Measurements from ENCODE around the gene NAGLU.
"Not testable (repeated sequence)": the region's sequence is repeated elsewhere in the genome, so short reads cannot be mapped to it uniquely, and the experiment has no call there.

Gene NAGLU

DNA sequence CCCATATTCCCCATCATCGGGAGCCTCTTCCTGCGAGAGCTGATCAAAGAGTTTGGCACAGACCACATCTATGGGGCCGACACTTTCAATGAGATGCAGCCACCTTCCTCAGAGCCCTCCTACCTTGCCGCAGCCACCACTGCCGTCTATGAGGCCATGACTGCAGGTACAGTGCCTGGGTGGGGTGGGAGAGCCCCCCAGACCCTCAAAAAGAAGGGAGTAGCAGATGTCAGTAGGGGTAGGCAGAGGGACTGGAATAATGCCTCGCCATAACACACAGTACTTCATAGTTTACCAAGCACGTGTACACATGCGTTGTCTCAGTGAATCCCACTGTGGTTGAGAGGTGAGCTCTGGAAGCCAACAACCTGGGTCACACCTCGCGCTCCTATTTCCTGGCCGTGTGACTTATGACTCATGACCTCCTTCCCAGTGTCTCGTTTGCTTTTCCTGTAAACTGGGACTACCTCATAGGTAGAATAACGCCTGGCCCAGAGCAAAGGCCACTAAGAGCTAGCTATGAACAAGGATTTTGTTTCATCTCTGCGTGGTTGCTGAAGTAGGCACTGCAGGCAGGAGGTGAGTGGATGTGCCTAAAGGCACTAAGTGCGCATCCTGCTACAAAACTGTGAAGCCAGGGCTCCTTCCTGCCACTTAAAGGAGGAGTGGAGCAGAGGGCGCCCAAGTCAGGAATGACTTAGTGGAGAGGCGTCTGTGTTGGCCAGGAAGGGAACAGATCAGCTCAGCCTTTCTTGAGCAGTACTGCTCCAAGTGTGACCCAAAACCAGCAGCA is 5.2 kb downstream of the NAGLU start:
- H3K4me3 ChIP-seq (ENCODE audit: severe bottlenecking): no peak overlapping the region
- peaks cover 9% of the 10 kb centered on the region for H3K36me3 ChIP-seq (ENCODE audit: low read depth)
- H3K4me1 ChIP-seq (ENCODE audit: insufficient read depth, poor library complexity, severe bottlenecking): peaks cover 6% of the 10 kb centered on the region
- ATAC-seq (ENCODE audit: low read depth): peak; percentile 28
- TF ChIP-seq, protein P1, sequence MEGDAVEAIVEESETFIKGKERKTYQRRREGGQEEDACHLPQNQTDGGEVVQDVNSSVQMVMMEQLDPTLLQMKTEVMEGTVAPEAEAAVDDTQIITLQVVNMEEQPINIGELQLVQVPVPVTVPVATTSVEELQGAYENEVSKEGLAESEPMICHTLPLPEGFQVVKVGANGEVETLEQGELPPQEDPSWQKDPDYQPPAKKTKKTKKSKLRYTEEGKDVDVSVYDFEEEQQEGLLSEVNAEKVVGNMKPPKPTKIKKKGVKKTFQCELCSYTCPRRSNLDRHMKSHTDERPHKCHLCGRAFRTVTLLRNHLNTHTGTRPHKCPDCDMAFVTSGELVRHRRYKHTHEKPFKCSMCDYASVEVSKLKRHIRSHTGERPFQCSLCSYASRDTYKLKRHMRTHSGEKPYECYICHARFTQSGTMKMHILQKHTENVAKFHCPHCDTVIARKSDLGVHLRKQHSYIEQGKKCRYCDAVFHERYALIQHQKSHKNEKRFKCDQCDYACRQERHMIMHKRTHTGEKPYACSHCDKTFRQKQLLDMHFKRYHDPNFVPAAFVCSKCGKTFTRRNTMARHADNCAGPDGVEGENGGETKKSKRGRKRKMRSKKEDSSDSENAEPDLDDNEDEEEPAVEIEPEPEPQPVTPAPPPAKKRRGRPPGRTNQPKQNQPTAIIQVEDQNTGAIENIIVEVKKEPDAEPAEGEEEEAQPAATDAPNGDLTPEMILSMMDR (IDR thresholded peaks at IDR 0.05; ENCODE audit: poor library complexity, severe bottlenecking): no peak
- peak overlapping the region; percentile 40 for H3K27ac ChIP-seq (ENCODE audit: poor library complexity, severe bottlenecking)
- H3K9me3 ChIP-seq (ENCODE audit: severe bottlenecking): no peaks in the 10 kb centered on the region
- no peaks in the 10 kb centered on the region for H3K27me3 ChIP-seq (ENCODE audit: insufficient read depth, poor library complexity, severe bottlenecking)
- DNase-seq (ENCODE audit: low spot score): no peak

DNA sequence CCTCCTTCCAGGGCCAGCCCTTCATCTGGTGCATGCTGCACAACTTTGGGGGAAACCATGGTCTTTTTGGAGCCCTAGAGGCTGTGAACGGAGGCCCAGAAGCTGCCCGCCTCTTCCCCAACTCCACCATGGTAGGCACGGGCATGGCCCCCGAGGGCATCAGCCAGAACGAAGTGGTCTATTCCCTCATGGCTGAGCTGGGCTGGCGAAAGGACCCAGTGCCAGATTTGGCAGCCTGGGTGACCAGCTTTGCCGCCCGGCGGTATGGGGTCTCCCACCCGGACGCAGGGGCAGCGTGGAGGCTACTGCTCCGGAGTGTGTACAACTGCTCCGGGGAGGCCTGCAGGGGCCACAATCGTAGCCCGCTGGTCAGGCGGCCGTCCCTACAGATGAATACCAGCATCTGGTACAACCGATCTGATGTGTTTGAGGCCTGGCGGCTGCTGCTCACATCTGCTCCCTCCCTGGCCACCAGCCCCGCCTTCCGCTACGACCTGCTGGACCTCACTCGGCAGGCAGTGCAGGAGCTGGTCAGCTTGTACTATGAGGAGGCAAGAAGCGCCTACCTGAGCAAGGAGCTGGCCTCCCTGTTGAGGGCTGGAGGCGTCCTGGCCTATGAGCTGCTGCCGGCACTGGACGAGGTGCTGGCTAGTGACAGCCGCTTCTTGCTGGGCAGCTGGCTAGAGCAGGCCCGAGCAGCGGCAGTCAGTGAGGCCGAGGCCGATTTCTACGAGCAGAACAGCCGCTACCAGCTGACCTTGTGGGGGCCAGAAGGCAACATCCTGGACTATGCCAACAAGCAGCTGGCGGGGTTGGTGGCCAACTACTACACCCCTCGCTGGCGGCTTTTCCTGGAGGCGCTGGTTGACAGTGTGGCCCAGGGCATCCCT is 7.4 kb downstream of the NAGLU start:
- ATAC-seq (ENCODE audit: low read depth) (no peak), DNase-seq (ENCODE audit: low spot score) (no peak)
- Histone ChIP-seq H3K4me3 (ENCODE audit: severe bottlenecking) (no peak overlapping the region), H3K27me3 (ENCODE audit: insufficient read depth, poor library complexity, severe bottlenecking) (no peaks in the 10 kb centered on the region), H3K9me3 (ENCODE audit: severe bottlenecking) (no peaks in the 10 kb centered on the region), H3K27ac (ENCODE audit: poor library complexity, severe bottlenecking) (no peak overlapping the region), H3K36me3 (ENCODE audit: low read depth) (peaks cover 9% of the 10 kb centered on the region), H3K4me1 (ENCODE audit: insufficient read depth, poor library complexity, severe bottlenecking) (peaks cover 6% of the 10 kb centered on the region)
- TF ChIP-seq, protein P1 (IDR thresholded peaks at IDR 0.05; ENCODE audit: poor library complexity, severe bottlenecking): no peak

DNA sequence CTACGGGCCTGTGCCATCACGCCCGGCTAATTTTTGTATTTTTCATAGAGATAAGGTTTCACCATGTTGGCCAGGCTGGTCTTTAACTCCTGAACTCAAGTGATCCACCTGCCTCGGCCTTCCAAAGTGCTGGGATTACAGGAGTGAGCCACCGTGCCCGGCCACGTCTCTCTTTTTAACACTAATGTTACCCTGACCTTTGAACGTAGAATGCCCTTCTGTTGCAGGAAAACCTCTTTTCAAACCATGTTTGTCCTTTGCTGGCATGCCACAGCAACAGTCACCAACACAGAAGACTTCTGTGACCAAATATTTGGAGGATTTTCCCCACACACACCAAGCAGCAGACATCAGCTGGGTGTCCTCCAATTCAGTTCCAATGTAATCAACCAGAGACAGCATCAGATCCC is 8.8 kb downstream of the NAGLU start:
- Histone ChIP-seq H3K4me3 (ENCODE audit: severe bottlenecking) (no peak overlapping the region), H3K9me3 (ENCODE audit: severe bottlenecking) (no peaks in the 10 kb centered on the region), H3K4me1 (ENCODE audit: insufficient read depth, poor library complexity, severe bottlenecking) (peaks cover 6% of the 10 kb centered on the region), H3K27ac (ENCODE audit: poor library complexity, severe bottlenecking) (no peak overlapping the region), H3K36me3 (ENCODE audit: low read depth) (peaks cover 4% of the 10 kb centered on the region; the same call in 1 of the 2 replicates), H3K27me3 (ENCODE audit: insufficient read depth, poor library complexity, severe bottlenecking) (no peaks in the 10 kb centered on the region)
- ATAC-seq (ENCODE audit: low read depth) (no peak), DNase-seq (ENCODE audit: low spot score) (no peak)
- TF ChIP-seq, protein P1 (IDR thresholded peaks at IDR 0.05; ENCODE audit: poor library complexity, severe bottlenecking): no peak

DNA sequence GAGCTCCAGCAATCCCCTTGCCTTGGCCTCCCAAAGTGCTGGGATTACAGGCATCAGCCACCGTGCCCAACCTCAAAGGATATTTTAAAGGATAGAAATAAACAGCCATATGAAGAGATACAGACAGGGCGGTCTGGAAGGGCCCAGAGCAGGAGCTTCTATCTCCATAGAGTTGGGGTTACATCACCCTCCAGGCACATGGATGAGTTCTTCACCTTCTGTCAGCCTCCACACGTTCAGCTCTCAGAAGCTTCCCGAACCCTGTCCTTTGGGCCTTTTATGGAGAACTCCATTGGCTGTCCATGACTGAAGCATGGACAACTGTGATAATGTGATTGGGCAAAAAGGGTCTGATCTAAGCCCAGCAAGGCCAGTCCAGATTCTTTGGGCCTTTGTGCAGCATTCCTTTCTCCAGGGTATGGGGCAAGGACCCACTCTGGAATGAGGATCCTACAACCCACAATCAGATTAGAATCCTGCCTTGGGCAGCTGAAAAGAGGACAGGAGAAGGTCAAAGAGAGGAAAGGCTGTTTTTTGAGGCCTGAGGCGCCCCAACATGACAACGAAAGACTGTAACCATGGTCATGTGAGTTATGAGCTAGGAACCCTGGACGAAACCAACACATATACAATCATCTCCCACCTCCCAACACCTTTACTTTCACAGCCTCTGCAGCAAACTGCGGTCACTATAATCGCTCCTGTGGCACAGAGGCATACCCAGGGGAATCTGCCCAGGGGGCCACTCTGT is 9.9 kb downstream of the NAGLU start:
- H3K9me3 ChIP-seq (ENCODE audit: severe bottlenecking); H3K4me1 ChIP-seq (ENCODE audit: insufficient read depth, poor library complexity, severe bottlenecking); H3K36me3 ChIP-seq (ENCODE audit: low read depth); H3K27ac ChIP-seq (ENCODE audit: poor library complexity, severe bottlenecking); ATAC-seq (ENCODE audit: low read depth); H3K27me3 ChIP-seq (ENCODE audit: insufficient read depth, poor library complexity, severe bottlenecking); H3K4me3 ChIP-seq (ENCODE audit: severe bottlenecking); DNase-seq (ENCODE audit: low spot score): not testable (repeated sequence)

DNA sequence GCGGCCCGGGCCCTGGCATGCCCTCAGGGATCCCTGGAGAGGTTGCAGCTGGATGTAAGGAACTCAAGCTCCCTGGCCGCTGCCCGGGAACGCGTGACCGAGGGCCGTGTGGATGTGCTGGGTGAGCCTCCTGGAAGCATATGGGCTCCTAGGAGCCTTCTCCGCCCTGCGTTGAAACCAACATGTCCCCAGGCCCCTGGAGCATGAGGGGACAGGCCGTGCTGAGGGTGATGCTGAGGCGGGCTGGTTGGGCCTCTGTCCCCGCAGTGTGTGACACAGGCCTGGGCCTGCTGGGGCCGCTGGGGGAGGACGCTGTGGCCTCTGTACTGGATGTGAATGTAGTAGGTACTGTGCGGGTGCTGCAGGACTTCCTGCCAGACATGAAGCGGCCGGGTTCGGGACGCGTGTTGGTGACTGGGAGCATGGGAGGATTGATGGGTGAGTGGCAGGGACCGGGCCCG is 11.0 kb downstream of the NAGLU start:
- TF ChIP-seq, protein P1 (IDR thresholded peaks at IDR 0.05; ENCODE audit: poor library complexity, severe bottlenecking): no peak
- Histone ChIP-seq H3K9me3 (ENCODE audit: severe bottlenecking) (no peaks in the 10 kb centered on the region), H3K36me3 (ENCODE audit: low read depth) (peaks cover 4% of the 10 kb centered on the region; the same call in 1 of the 2 replicates), H3K4me1 (ENCODE audit: insufficient read depth, poor library complexity, severe bottlenecking) (no peaks in the 10 kb centered on the region), H3K4me3 (ENCODE audit: severe bottlenecking) (no peak overlapping the region), H3K27me3 (ENCODE audit: insufficient read depth, poor library complexity, severe bottlenecking) (no peaks in the 10 kb centered on the region), H3K27ac (ENCODE audit: poor library complexity, severe bottlenecking) (no peak overlapping the region)
- no peak for ATAC-seq (ENCODE audit: low read depth)
- DNase-seq (ENCODE audit: low spot score): no peak
